ENCODE results near the gene SLIT3.
"Not testable (repeated sequence)": the region's sequence is repeated elsewhere in the genome, so short reads cannot be mapped to it uniquely, and the experiment has no call there.

Gene SLIT3

GRCh38 chr5:169222934-169223594 is 77.9 kb downstream of the SLIT3 start:
- in situ Hi-C loops (cut with MboI; ENCODE audit: low sequenced_read_pairs), result no loop called here

GRCh38 chr5:169221519-169221918 is 79.4 kb downstream of the SLIT3 start:
- in situ Hi-C loops (cut with MboI; ENCODE audit: low sequenced_read_pairs), result no loop called here

GRCh38 chr5:169219961-169220360 is 81.0 kb downstream of the SLIT3 start:
- in situ Hi-C loops (cut with MboI; ENCODE audit: low sequenced_read_pairs), result no loop called here

- in situ Hi-C loops (cut with MboI; ENCODE audit: low sequenced_read_pairs), result no loop called here
Observed at GRCh38 chr5:169219351-169219750, 81.6 kb downstream of the SLIT3 start.

- in situ Hi-C loops (cut with MboI; ENCODE audit: low sequenced_read_pairs), result no loop called here
Observed at GRCh38 chr5:169218861-169219260, 82.1 kb downstream of the SLIT3 start.

- in situ Hi-C loops (cut with MboI; ENCODE audit: low sequenced_read_pairs), result no loop called here
Observed at GRCh38 chr5:169218176-169218575, 82.8 kb downstream of the SLIT3 start.

GRCh38 chr5:169216866-169217265 is 84.1 kb downstream of the SLIT3 start:
- in situ Hi-C loops (cut with MboI; ENCODE audit: low sequenced_read_pairs), result no loop called here

- in situ Hi-C loops (cut with MboI; ENCODE audit: low sequenced_read_pairs), result no loop called here
Observed at GRCh38 chr5:169213479-169213878, 87.5 kb downstream of the SLIT3 start.

- in situ Hi-C loops (cut with MboI; ENCODE audit: low sequenced_read_pairs), result not testable (repeated sequence)
Observed at GRCh38 chr5:169211761-169212160, 89.2 kb downstream of the SLIT3 start.

- in situ Hi-C loops (cut with MboI; ENCODE audit: low sequenced_read_pairs), result no loop called here
Observed at GRCh38 chr5:169204788-169205400, 96.0 kb downstream of the SLIT3 start.

GRCh38 chr5:169202969-169203368 is 98.0 kb downstream of the SLIT3 start:
- in situ Hi-C loops (cut with MboI; ENCODE audit: low sequenced_read_pairs), result no loop called here

- in situ Hi-C loops (cut with MboI; ENCODE audit: low sequenced_read_pairs), result no loop called here
Observed at GRCh38 chr5:169201597-169201996, 99.3 kb downstream of the SLIT3 start.

- in situ Hi-C loops (cut with MboI; ENCODE audit: low sequenced_read_pairs), result no loop called here
Observed at GRCh38 chr5:169200125-169200778, 100.7 kb downstream of the SLIT3 start.

- in situ Hi-C loops (cut with MboI; ENCODE audit: low sequenced_read_pairs), result no loop called here
Observed at GRCh38 chr5:169197343-169197742, 103.6 kb downstream of the SLIT3 start.

- in situ Hi-C loops (cut with MboI; ENCODE audit: low sequenced_read_pairs), result no loop called here
Observed at GRCh38 chr5:169196059-169196458, 104.9 kb downstream of the SLIT3 start.

- in situ Hi-C loops (cut with MboI; ENCODE audit: low sequenced_read_pairs), result no loop called here
Observed at GRCh38 chr5:169195601-169196000, 105.3 kb downstream of the SLIT3 start.

GRCh38 chr5:169192536-169192935 is 108.4 kb downstream of the SLIT3 start:
- in situ Hi-C loops (cut with MboI; ENCODE audit: low sequenced_read_pairs), result no loop called here

GRCh38 chr5:169190849-169191248 is 110.1 kb downstream of the SLIT3 start:
- in situ Hi-C loops (cut with MboI; ENCODE audit: low sequenced_read_pairs), result no loop called here

GRCh38 chr5:169185626-169186025 is 115.3 kb downstream of the SLIT3 start:
- in situ Hi-C loops (cut with MboI; ENCODE audit: low sequenced_read_pairs), result no loop called here

GRCh38 chr5:169183576-169183975 is 117.4 kb downstream of the SLIT3 start:
- in situ Hi-C loops (cut with MboI; ENCODE audit: low sequenced_read_pairs), result no loop called here

- in situ Hi-C loops (cut with MboI; ENCODE audit: low sequenced_read_pairs), result no loop called here
Observed at GRCh38 chr5:169182797-169183196, 118.1 kb downstream of the SLIT3 start.

- in situ Hi-C loops (cut with MboI; ENCODE audit: low sequenced_read_pairs), result no loop called here
Observed at GRCh38 chr5:169181814-169182213, 119.1 kb downstream of the SLIT3 start.

Data from HL-60/S4 treated with retinoic acid at 250 ng/mL for 4 days and 3 days (cell line).